Heart left ventricle (tissue), 13 donors: ENCODE results near the gene PPP1R1B.

Experiments used
- POLR2A ChIP-seq, 2 donors: fragments of 450-650 bp; IDR thresholded peaks; one replicate each; pipeline ENCODE4 v1.6.1; 2017; ENCODE audit warnings: antibody characterized with exemption in 2 of 2, mild to moderate bottlenecking in 2 of 2, moderate library complexity in 2 of 2
- TF ChIP-seq, protein P1 (sequence below), 12 donors: fragments of 200-600 bp; sonication (generic) in 4 of 12; IDR thresholded peaks; one replicate each; pipeline versions ENCODE4 v1.5.0 to v1.8.0; 2018 to 2022; ENCODE audit warnings: antibody characterized with exemption in 12 of 12, mild to moderate bottlenecking in 5 of 12
- donor health status: ischemic (EF 13 %, LVEDD 7.1; RV severe dilation, severe dysfunction).
- donor health status: DM: no; HTN: yes; CAD: no.
- donor health status: DM: no; HTN: no; CAD: no.
- donor health status: ischemic (EF 25% LVEDD 6.9; RV normal size, moderate dysfunction).
- donor health status: ischemic (EF 25% LVEDD 5.7; RV mildly dilated, moderate dysfunction).
- donor health status: ischemic (EF 35%, LVEDD 5.7; RV mildly dilated, moderate dysfunction).
- donor health status: nonischemic (EF 11% LVEDD 7.7; RV severe dilation, severe dysfunction).
- donor health status: DM: yes; HTN: yes; CAD: no.
- donor health status: PGD.
- donor health status: ischemic (EF 29% LVEDD 5.4; RV normal size, mild dysfunction).
- donor health status: nonischemic (EF 23%, LVEDD 6.1; RV moderate dilation, normal function).

DNA sequence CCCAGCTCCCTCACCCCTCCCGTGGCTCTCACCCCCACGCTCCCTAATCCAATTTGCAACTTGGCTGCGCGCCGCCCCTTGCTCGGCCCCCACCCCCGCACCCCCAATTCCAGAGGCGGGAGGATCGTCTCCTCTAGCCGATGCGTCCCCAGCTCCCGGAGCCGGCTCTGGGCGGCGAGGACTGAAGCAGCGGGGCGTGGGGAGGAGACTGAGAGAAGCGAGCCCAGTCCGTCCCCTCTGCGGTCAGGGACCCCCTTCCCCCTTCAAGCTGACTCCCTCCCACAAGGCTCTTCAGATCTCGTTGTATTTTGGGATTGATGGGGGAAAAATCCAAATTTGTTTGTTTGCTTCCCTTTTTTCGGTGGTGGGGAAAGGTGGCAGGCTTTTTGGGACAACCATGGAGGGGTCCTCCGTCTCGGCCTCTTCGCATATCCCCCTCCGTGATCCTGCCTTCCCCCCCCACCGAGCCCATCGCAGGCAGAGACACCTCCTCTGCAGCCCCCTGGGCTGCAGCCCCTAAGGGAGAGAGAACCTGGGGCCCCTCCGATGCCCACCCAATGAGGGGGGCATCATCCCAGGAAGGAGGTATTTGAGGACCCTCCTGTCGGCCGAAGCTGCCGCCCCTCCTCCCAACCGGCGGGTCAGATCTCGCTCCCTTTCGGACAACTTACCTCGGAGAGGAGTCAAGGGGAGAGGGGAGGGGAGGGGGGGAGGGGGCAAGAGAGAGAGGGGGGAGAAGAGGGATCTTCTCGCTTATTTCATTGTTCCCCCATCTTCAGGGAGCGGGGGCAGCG lies 19.5 kb upstream of the PPP1R1B start:
- TF ChIP-seq, protein P1, sequence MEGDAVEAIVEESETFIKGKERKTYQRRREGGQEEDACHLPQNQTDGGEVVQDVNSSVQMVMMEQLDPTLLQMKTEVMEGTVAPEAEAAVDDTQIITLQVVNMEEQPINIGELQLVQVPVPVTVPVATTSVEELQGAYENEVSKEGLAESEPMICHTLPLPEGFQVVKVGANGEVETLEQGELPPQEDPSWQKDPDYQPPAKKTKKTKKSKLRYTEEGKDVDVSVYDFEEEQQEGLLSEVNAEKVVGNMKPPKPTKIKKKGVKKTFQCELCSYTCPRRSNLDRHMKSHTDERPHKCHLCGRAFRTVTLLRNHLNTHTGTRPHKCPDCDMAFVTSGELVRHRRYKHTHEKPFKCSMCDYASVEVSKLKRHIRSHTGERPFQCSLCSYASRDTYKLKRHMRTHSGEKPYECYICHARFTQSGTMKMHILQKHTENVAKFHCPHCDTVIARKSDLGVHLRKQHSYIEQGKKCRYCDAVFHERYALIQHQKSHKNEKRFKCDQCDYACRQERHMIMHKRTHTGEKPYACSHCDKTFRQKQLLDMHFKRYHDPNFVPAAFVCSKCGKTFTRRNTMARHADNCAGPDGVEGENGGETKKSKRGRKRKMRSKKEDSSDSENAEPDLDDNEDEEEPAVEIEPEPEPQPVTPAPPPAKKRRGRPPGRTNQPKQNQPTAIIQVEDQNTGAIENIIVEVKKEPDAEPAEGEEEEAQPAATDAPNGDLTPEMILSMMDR (IDR thresholded peaks at IDR 0.05): no peak
- no peak for TF ChIP-seq POLR2A (IDR thresholded peaks at IDR 0.05)
